MM.1S (cell line): ENCODE data around the gene CCDC187.

ENCODE experiments used
- DNase-seq: peaks from one replicate; pipeline ENCODE4 v3.0.0-alpha.2; 2015
- H2AFZ ChIP-seq: fragments of 300-600 bp; sonication (generic); 2 replicates; pipeline ENCODE4 v1.6.0; 2016; ENCODE audit warnings: antibody characterized with exemption, low read length
- H3F3A ChIP-seq: fragments of 300-600 bp; sonication (generic); 2 replicates; pipeline ENCODE4 v1.6.1; 2016; ENCODE audit warnings: mild to moderate bottlenecking, antibody characterized with exemption, low read length, moderate library complexity, mixed read lengths; ENCODE audit not compliant: insufficient read depth
- H3K27ac ChIP-seq: fragments of 300-600 bp; sonication (generic); 2 replicates; pipeline ENCODE4 v1.5.1; 2016; ENCODE audit warnings: mild to moderate bottlenecking, low read length
- H3K27me3 ChIP-seq: fragments of 300-600 bp; sonication (generic); replicated peaks from 2 replicates; pipeline ENCODE4 v1.6.0; 2016; ENCODE audit warnings: low read length; ENCODE audit not compliant: insufficient read depth
- H3K36me3 ChIP-seq: fragments of 300-600 bp; sonication (generic); replicated peaks from 2 replicates; pipeline ENCODE4 v1.6.1; 2016; ENCODE audit warnings: mild to moderate bottlenecking, low read length, mixed read lengths; ENCODE audit not compliant: insufficient read depth
- H3K4me1 ChIP-seq: fragments of 300-600 bp; sonication (generic); 2 replicates; pipeline ENCODE4 v1.6.1; 2016; ENCODE audit warnings: low read length, mixed read lengths
- H3K4me2 ChIP-seq: fragments of 300-600 bp; sonication (generic); 2 replicates; pipeline ENCODE4 v1.6.0; 2016; ENCODE audit warnings: low read depth, low read length
- H3K4me3 ChIP-seq: fragments of 300-600 bp; sonication (generic); 2 replicates; pipeline ENCODE4 v1.5.1; 2016; ENCODE audit warnings: low read length, mixed read lengths
- H3K79me2 ChIP-seq: fragments of 300-600 bp; sonication (generic); 2 replicates; pipeline ENCODE4 v1.6.1; 2016; ENCODE audit warnings: mixed run types, low read length, mixed read lengths
- H3K9ac ChIP-seq: fragments of 300-600 bp; sonication (generic); 2 replicates; pipeline ENCODE4 v1.6.1; 2016; ENCODE audit warnings: low read length, mixed read lengths
- H3K9me2 ChIP-seq: fragments of 300-600 bp; sonication (generic); replicated peaks from 2 replicates; pipeline ENCODE4 v1.6.1; 2016; ENCODE audit warnings: mild to moderate bottlenecking, low read length, mixed read lengths; ENCODE audit not compliant: insufficient read depth
- H3K9me3 ChIP-seq: fragments of 300-600 bp; sonication (generic); replicated peaks from 2 replicates; pipeline ENCODE4 v1.6.1; 2016; ENCODE audit warnings: mild to moderate bottlenecking, low read length, mixed read lengths; ENCODE audit not compliant: insufficient read depth
- H4K20me1 ChIP-seq: fragments of 300-600 bp; sonication (generic); 2 replicates; pipeline ENCODE4 v1.6.1; 2016; ENCODE audit warnings: mild to moderate bottlenecking, low read length, moderate library complexity, mixed read lengths; ENCODE audit not compliant: insufficient read depth
- EZH2 ChIP-seq: fragments of 300-600 bp; sonication (generic); optimal IDR thresholded peaks from 2 replicates; pipeline ENCODE3; 2017; ENCODE audit warnings: low read depth, mild to moderate bottlenecking, antibody characterized with exemption, low read length, mixed read lengths
- EZH2phosphoT487 ChIP-seq: fragments of 300-600 bp; sonication (generic); IDR thresholded peaks from 2 replicates; pipeline ENCODE4 v1.6.1; 2018; ENCODE audit warnings: antibody characterized with exemption, low read length
- TF ChIP-seq, protein P1 (sequence below): fragments of 300-600 bp; sonication (generic); IDR thresholded peaks from 2 replicates; pipeline ENCODE4 v1.5.1; 2016; ENCODE audit warnings: antibody characterized with exemption, low read length, mixed read lengths

CCDC187 gene

DNA sequence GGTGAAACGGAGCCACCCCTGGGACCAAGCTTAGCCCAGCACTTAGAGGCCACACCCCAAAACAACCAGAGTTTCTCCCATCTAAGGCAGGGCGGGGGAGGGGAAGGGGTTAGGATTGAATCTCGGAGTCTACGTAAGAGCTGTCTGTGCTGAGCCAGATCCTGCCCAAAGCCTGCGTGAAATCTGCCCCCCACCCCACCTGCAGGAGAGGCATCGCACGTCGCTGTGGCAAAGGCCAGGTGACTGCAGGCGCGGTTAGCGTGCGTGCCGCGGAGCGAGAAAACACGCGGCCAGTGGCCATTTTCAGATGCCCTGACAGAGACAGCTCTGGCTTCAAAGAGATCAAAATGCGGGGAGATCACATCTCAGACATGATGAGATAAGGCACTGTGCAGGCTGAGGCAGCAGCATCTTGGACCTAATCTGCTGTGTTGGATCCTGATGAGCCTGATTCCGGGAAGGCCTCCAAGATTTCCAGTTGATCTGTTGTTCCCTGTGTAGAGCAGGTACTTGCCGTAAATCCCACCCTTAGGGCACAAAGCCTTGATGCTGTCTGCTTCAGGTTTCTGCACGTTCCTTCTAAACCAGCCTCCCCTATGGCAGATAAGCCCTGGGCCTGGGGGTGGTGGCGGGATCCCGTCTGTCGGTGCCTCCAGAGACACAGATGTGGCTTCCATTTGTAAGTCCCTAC is 55.8 kb downstream of the CCDC187 start:
- Histone ChIP-seq H4K20me1 (no peaks in the 10 kb centered on the region), H3K4me3 (no peak overlapping the region), H3K27ac (no peak overlapping the region), H3K9me2 (no peaks in the 10 kb centered on the region), H3K9me3 (no peaks in the 10 kb centered on the region), H3K9ac (no peak overlapping the region), H3K4me1 (peaks cover 14% of the 10 kb centered on the region), H3F3A (peaks cover 19% of the 10 kb centered on the region), H3K36me3 (no peaks in the 10 kb centered on the region), H2AFZ (no peak overlapping the region), H3K79me2 (peaks cover 23% of the 10 kb centered on the region), H3K27me3 (peaks cover 64% of the 10 kb centered on the region), H3K4me2 (no peak overlapping the region)
- TF ChIP-seq, protein P1, sequence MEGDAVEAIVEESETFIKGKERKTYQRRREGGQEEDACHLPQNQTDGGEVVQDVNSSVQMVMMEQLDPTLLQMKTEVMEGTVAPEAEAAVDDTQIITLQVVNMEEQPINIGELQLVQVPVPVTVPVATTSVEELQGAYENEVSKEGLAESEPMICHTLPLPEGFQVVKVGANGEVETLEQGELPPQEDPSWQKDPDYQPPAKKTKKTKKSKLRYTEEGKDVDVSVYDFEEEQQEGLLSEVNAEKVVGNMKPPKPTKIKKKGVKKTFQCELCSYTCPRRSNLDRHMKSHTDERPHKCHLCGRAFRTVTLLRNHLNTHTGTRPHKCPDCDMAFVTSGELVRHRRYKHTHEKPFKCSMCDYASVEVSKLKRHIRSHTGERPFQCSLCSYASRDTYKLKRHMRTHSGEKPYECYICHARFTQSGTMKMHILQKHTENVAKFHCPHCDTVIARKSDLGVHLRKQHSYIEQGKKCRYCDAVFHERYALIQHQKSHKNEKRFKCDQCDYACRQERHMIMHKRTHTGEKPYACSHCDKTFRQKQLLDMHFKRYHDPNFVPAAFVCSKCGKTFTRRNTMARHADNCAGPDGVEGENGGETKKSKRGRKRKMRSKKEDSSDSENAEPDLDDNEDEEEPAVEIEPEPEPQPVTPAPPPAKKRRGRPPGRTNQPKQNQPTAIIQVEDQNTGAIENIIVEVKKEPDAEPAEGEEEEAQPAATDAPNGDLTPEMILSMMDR: no peak
- DNase-seq: no peak

DNA sequence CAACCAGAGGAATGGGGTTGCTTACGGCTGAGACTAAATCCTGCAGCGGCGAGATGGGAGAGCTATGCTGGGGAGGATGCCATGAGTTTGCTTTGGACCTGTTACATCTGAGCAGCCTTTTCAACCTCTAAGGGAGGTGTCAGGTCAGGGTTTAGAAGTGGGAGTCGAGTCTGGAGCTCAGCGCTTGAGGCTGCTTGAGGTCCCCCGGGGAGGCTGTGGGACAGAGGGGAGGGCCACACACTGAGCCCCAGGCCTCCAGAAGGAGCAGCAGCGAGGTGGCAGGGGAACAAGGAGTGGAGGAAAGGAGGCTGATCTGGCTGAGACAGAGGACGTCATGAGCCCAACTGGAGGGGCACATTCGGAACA is 56.4 kb downstream of the CCDC187 start:
- H3K36me3 ChIP-seq: no peaks in the 10 kb centered on the region
- no peak overlapping the region for H3K9ac ChIP-seq
- H3K9me2 ChIP-seq: no peaks in the 10 kb centered on the region
- H2AFZ ChIP-seq: no peak overlapping the region
- H3K4me2 ChIP-seq: no peak overlapping the region
- no peaks in the 10 kb centered on the region; the same call in 1 of the 2 replicates for H4K20me1 ChIP-seq
- TF ChIP-seq EZH2 (no peak), EZH2phosphoT487 (no peak)
- TF ChIP-seq, protein P1: no peak
- peaks cover 18% of the 10 kb centered on the region for H3K4me1 ChIP-seq
- H3K27me3 ChIP-seq: peaks cover 59% of the 10 kb centered on the region
- no peak overlapping the region for H3K4me3 ChIP-seq
- peaks cover 19% of the 10 kb centered on the region for H3F3A ChIP-seq
- DNase-seq: no peak
- H3K79me2 ChIP-seq: peaks cover 28% of the 10 kb centered on the region
- no peak overlapping the region for H3K27ac ChIP-seq
- H3K9me3 ChIP-seq: no peaks in the 10 kb centered on the region

- Histone ChIP-seq H3K4me3 (no peak overlapping the region), H4K20me1 (no peaks in the 10 kb centered on the region; the same call in 1 of the 2 replicates), H3K9me3 (no peaks in the 10 kb centered on the region), H3F3A (peaks cover 19% of the 10 kb centered on the region), H2AFZ (no peak overlapping the region), H3K4me1 (peaks cover 18% of the 10 kb centered on the region), H3K36me3 (no peaks in the 10 kb centered on the region), H3K9me2 (no peaks in the 10 kb centered on the region), H3K4me2 (no peak overlapping the region), H3K79me2 (peaks cover 34% of the 10 kb centered on the region), H3K27ac (no peak overlapping the region), H3K9ac (no peak overlapping the region), H3K27me3 (peaks cover 56% of the 10 kb centered on the region)
- no peak for DNase-seq
- TF ChIP-seq EZH2 (no peak), EZH2phosphoT487 (no peak)
- TF ChIP-seq, protein P1: no peak
Measured at GRCh38 chr9:136246849-136247550, 56.9 kb downstream of the CCDC187 start.
